ENCODE results near the gene CENPO. TPM values are rescaled to one million over a fixed set of nuclear protein-coding genes. Genes with fewer than 3 reads are reported as not detected.

Gene CENPO
- total and polyA plus RNA-seq, 2 donors (not counting 3 experiments of a cell fraction or from before 2014, with no cell fraction given) = 26.8 to 45.3 TPM

- intact Hi-C loops (cut with micrococcal nuclease) = no loop called here
- H3K27ac ChIP-seq (ENCODE audit: insufficient read depth, low read depth, low read length) = no peak overlapping the region
- no peak overlapping the region for H3K4me3 ChIP-seq (replicated peaks in 1 of 3; ENCODE audit: insufficient read depth in 1 of 3, low read depth in 1 of 3, low read length in 3 of 3)
- H3K79me2 ChIP-seq (ENCODE audit: control insufficient read depth, insufficient read depth, low read length) = no peaks in the 10 kb centered on the region
- no peaks in the 10 kb centered on the region for H3K9me1 ChIP-seq (replicated peaks; ENCODE audit: control insufficient read depth, extremely low read depth, insufficient read depth, low read length)
- TF ChIP-seq FOS (IDR thresholded peaks at IDR 0.05; ENCODE audit: borderline replicate concordance, insufficient read depth, low read length) (no peak), JUN (IDR thresholded peaks at IDR 0.05; ENCODE audit: borderline replicate concordance, insufficient read depth, insufficient read length, low read depth) (no peak), POLR2A (IDR thresholded peaks at IDR 0.05; ENCODE audit: low read depth, low read length) (no peak), EZH2 (IDR thresholded peaks at IDR 0.05; ENCODE audit: borderline replicate concordance, low read depth, low read length, severe bottlenecking) (no peak), MYC (IDR thresholded peaks at IDR 0.05; ENCODE audit: low read depth, low read length) (no peak), GATA2 (IDR thresholded peaks at IDR 0.05; ENCODE audit: insufficient read depth, insufficient read length, low read depth, low read length) (no peak), POLR2AphosphoS5 (IDR thresholded peaks at IDR 0.05; ENCODE audit: insufficient read depth, low read depth, low read length) (no peak)
- TF ChIP-seq, protein P1, sequence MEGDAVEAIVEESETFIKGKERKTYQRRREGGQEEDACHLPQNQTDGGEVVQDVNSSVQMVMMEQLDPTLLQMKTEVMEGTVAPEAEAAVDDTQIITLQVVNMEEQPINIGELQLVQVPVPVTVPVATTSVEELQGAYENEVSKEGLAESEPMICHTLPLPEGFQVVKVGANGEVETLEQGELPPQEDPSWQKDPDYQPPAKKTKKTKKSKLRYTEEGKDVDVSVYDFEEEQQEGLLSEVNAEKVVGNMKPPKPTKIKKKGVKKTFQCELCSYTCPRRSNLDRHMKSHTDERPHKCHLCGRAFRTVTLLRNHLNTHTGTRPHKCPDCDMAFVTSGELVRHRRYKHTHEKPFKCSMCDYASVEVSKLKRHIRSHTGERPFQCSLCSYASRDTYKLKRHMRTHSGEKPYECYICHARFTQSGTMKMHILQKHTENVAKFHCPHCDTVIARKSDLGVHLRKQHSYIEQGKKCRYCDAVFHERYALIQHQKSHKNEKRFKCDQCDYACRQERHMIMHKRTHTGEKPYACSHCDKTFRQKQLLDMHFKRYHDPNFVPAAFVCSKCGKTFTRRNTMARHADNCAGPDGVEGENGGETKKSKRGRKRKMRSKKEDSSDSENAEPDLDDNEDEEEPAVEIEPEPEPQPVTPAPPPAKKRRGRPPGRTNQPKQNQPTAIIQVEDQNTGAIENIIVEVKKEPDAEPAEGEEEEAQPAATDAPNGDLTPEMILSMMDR (IDR thresholded peaks at IDR 0.05; ENCODE audit: extremely low read depth in 1 of 2, insufficient read depth in 1 of 2, low read depth in 1 of 2, low read length in 2 of 2) = no peak
- TF ChIP-seq, protein P2, sequence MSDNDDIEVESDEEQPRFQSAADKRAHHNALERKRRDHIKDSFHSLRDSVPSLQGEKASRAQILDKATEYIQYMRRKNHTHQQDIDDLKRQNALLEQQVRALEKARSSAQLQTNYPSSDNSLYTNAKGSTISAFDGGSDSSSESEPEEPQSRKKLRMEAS (IDR thresholded peaks at IDR 0.05; ENCODE audit: insufficient read depth, insufficient read length) = no peak
- dilution Hi-C loops (cut with MboI; ENCODE audit: extremely low pct_ligation_motif_present, low sequenced_read_pairs) = no loop called here
- H3K27me3 ChIP-seq (ENCODE audit: control insufficient read depth in 2 of 2, insufficient read depth in 2 of 2, low read length in 2 of 2) = no peaks in the 10 kb centered on the region
- H3K9ac ChIP-seq (replicated peaks; ENCODE audit: extremely low read depth, insufficient read depth, low read length) = no peak overlapping the region
- H2AFZ ChIP-seq (ENCODE audit: low read depth, low read length) = no peak overlapping the region
- no peak for DNase-seq (ENCODE audit: low read depth, low spot score)
- H4K20me1 ChIP-seq (replicated peaks; ENCODE audit: control insufficient read depth, extremely low read depth, insufficient read depth, low read length) = no peaks in the 10 kb centered on the region
- no peak overlapping the region for H3K4me2 ChIP-seq (ENCODE audit: insufficient read depth, low read length)
- no TSS peak for BruUV-seq (replicated peaks)
- CTCF ChIA-PET = no interaction called here
- no peaks in the 10 kb centered on the region for H3K36me3 ChIP-seq (ENCODE audit: control insufficient read depth in 2 of 2, extremely low read depth in 1 of 2, insufficient read depth in 2 of 2, low read length in 2 of 2)
- FAIRE-seq = no peak
- no peaks in the 10 kb centered on the region for H3K4me1 ChIP-seq (ENCODE audit: control insufficient read depth, extremely low read depth, insufficient read depth, low read length)
- no peaks in the 10 kb centered on the region for H3K9me3 ChIP-seq (replicated peaks; ENCODE audit: control insufficient read depth, insufficient read depth, low read length)
- POLR2A ChIA-PET = no interaction called here
These were observed 62.5 kb downstream of the CENPO start for GRCh38 chr2:24855726-24856125.

Measured in endothelial cell of umbilical vein (primary cell).